HG02571 (cell line): ENCODE data around the gene CHST11.
A peak's percentile ranks its signal among the peaks of the same experiment; 100 is the strongest.

ENCODE experiments used
- ATAC-seq: cut with Tn5 transposase; IDR thresholded peaks from one replicate; pipeline ENCODE4 v1.9.1; 2021; ENCODE audit warnings: mild to moderate bottlenecking, moderate library complexity; ENCODE audit not compliant: unreplicated experiment

The CHST11 gene

DNA sequence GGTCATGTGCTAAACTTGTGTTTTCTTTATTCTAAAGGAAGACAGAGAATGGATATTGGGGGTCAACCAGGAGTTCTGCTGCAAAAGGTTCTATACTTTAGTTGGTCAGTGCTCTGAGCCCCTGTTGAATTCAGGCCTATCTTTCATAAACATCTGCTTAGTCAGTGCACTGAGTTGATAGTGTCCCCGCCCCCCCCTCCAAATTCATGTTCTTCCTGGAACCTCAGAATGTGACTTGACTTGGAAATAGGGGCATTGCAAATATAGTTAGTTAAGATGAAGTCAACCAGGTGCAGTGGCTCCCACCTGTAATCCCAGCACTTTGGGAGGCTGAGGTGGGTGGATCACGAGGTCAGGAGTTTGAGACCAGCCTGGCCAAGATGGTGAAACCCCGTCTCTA is 23.3 kb downstream of the CHST11 start:
- no peak for ATAC-seq

DNA sequence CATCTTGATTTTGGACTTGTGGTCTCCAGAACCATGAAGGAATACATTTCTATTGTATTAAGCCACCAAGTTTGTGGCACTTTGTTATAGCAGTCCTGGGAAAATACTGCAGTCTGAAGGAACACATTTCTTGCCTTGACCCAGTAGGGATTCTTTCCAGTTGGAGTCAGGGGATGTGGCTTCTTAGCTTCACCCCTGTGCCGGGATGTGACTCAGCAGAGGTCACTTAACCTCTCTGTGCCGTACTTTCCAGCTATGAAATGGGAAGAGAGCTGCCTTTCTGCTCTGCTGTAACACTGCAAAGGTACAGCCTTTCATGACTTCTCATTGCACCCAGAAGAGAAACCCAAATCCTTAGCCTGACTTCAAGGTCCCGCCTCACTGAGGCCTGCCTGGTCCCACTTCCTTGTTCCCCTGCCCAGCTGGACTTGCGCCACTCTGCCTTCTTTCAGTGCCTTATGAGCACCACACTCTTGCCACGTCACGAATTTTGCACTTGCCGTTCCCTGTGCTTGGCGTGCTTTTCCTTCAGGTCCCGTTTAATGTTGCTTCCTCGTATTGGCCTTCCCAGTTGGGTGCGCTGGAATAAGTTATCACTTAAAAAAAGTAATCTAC is 24.2 kb downstream of the CHST11 start:
- ATAC-seq = no peak

GRCh38 chr12:104482113-104482512 is 25.4 kb downstream of the CHST11 start:
- no peak for ATAC-seq

GRCh38 chr12:104482748-104483147 is 26.0 kb downstream of the CHST11 start:
- no peak for ATAC-seq

DNA sequence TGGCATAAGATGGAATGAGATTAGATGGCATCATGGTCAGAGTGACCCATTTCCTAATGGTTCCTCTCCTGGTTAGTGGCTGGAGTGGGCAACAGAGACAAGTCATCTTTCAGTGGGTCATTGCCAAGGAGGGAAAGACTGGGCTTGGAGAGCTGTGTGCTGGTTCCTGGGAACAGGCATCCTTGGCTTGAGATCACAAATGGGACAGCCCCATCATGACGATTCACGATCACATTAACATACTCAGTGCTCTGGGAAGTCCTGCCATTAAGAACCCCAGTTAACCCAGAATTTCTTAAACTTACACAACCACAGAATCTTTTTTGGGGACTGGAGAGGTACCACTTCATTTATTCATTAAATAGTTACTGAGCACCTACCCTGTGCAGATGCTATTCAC is 27.3 kb downstream of the CHST11 start:
- no peak for ATAC-seq

- ATAC-seq = no peak
These were observed 29.1 kb downstream of the CHST11 start for GRCh38 chr12:104485651-104486362.

GRCh38 chr12:104486363-104486750 is 29.6 kb downstream of the CHST11 start:
- no peak for ATAC-seq

- no peak for ATAC-seq
These were observed 30.4 kb downstream of the CHST11 start for GRCh38 chr12:104486943-104487819.

DNA sequence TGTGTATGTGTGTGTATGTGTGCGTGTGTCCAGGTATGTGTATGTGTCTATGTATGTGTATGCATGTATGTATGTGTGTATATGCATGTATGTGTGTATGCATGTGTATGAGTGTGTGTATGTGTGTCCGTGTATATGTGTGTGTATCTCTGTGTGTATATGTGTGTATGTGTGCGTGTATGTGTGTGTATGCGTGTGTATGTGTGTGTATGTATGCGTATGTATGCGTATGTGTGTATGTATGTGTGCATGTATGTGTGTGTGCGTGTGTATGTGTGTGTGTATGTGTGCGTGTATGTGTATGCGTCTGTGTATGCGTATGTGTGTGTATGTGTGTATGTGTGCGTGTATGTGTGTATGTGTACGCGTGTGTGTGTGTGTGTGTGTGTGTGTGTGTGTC is 31.6 kb downstream of the CHST11 start:
- ATAC-seq = no peak

DNA sequence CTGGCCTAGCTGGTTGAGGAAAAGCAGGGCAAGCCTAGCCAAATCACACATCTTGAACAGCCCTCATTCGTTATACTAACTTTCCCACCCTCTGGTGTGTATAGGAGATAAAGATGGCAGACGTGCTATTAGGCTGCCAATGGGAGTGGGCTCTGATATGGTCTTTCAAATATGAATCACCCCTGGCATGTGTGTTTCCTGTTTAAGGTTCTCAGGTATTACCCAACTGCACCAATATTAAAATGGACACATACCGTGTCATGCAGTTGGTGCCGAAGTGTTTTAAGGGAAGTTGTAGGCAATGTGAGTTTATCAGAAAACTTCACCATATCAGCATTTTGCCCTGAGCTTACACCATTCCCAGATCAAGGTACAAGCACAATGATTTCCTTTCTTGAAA is 33.4 kb downstream of the CHST11 start:
- no peak for ATAC-seq

GRCh38 chr12:104490850-104491249 is 34.1 kb downstream of the CHST11 start:
- no peak for ATAC-seq

GRCh38 chr12:104493496-104493895 is 36.7 kb downstream of the CHST11 start:
- ATAC-seq = no peak

DNA sequence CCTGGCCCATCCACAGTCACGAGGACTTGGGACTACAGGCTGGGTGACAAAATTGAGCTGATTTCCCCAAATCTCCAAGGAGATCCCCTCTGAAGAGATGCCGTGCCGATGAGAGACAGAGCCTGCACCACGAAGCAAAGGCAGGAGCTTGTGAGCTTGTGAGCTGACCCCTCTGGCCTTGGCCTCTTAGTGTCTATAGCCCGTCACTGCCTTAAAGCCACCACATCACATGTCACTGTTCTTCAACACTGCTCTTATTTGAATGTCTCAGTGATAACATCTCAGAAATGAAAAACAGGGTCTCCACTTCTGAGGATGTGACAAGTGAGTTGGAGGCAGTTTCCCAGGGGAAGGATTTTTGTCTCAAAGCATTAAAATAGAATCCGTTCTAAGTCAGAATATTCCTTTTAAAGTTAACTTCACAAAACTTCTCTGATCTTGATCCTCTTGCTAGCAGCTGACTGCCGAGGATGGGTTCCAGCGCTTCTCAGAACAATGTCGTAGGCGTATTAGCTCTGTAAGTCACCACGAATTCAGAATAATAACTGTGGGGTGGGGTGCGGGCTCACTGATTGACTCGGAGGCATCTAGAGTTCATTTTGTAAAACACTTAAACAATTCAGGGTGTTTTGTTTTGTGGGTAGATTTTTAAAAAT is 37.5 kb downstream of the CHST11 start:
- ATAC-seq = peak; percentile 43

DNA sequence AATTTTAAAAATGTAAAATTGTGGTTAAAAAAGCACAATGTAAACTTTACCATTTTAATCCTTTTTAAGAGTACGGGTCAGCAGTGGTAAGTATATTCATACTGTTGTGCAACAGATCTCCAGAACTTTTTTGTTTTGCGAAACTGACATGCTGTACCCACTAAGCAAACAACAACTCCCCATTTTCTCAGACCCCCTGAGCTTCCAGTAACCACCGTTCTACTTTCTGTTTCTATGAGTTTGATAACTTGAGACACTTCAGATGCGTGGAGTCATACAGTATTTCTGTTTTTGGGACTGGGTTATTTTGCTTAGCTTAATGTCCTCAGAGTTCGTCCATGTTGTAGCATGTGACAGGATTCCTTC is 38.0 kb downstream of the CHST11 start:
- ATAC-seq = no peak

- no peak for ATAC-seq
These were observed 39.0 kb downstream of the CHST11 start for GRCh38 chr12:104495786-104496185.

DNA sequence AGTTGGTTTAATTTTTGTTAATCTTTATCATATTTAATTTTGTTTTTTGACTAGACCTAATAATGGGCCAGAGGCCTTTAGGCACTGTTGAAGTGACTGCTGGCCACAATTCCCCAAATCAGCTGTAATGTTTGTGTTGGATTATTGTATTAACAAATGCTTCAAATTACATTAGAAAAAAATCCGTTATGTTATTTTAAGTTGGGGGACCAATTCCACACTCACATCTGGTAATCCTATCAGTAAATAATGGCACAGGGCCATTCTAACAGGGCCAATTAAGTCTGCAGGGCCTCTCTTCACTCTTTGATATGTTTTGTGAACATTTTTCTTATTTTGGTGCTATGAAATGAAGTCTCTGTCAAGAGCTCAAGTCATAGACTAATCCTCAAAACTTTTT is 39.6 kb downstream of the CHST11 start:
- ATAC-seq = no peak

DNA sequence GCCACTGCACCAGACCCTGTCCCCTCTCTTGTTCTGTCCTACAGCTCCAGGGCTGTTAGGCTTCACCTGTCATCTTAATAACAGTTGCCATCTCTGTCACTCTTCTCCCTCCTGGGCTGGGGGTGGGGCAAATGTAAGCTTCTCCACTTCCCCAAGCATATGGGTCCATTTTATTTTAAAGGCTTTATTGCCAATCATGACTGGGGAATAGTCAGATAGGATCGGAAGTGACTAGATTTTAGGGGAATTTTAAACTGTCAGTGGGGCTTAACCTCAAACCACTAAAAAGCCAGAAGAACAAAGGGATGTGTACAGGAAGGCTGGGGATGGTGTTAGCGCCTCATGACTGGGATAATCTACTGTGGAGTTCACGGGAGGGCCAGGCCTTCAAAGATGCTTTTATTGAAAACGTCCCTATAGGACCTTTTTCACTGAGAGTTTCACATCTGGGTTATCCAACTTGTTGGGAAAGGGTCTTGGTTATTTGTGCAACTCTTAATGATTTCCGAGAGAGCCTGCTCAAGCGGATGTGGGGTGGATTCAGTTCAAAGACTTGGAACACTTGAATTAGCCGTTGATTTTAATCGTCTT is 41.6 kb downstream of the CHST11 start:
- ATAC-seq = no peak

GRCh38 chr12:104499668-104500332 is 43.1 kb downstream of the CHST11 start:
- no peak for ATAC-seq

DNA sequence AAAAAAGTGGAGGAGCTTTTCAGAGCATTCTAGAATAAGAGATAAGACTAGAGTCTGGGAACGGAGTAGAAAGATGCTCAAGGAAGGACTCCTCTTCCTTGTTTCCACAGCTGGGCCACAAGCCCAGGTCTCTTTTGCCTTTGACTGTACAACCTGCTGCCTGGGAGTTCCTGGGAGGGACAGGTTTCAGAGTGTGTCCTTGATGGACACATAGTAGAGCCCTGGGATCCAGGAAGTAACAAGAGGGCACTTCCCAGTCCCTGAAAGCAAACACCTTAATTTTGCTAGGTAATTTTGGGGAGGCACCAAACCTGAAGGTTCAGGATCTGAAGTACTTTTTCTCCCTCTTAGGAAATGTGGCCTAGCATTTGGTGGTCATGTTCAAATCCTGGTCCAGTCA is 44.4 kb downstream of the CHST11 start:
- no peak for ATAC-seq

- no peak for ATAC-seq
These were observed 44.9 kb downstream of the CHST11 start for GRCh38 chr12:104501660-104502059.

GRCh38 chr12:104502217-104502616 is 45.5 kb downstream of the CHST11 start:
- ATAC-seq = no peak
